SK-N-SH (cell line): Measurements from ENCODE around the gene RRP1B. TPM values are rescaled to one million over a fixed set of nuclear protein-coding genes. Genes with fewer than 3 reads are reported as not detected.
A peak's percentile ranks its signal among the peaks of the same experiment; 100 is the strongest.

Experiments
- CTCF ChIA-PET: fragments of 300-600, 350-600 bp; formaldehyde crosslinking; extraction: SDS; loops from one replicate; lab custom pipeline; 2021; lab: Yijun Ruan, JAX
- POLR2A ChIA-PET: fragments of 350-600 bp; sonication (Branson Sonifier 250); formaldehyde crosslinking; extraction: SDS; loops from one replicate; lab custom pipeline; 2020; ENCODE audit warnings: antibody characterized with exemption, inconsistent platforms; lab: Yijun Ruan, JAX
- DNase-seq: peaks from one replicate; pipeline ENCODE4 v3.0.0; 2012
- H2AFZ ChIP-seq: fragments of 200-600 bp; sonication (generic); 2 replicates; pipeline ENCODE4 v1.8.1; 2016; ENCODE audit warnings: antibody characterized with exemption, mild to moderate bottlenecking, low read depth
- H3F3A ChIP-seq: fragments of 200-600 bp; sonication (generic); replicated peaks from 2 replicates; pipeline ENCODE3; 2016; ENCODE audit warnings: antibody characterized with exemption, mild to moderate bottlenecking; ENCODE audit not compliant: insufficient read depth
- H3K27ac ChIP-seq, 2 experiments: fragments of 200-500 bp in 1 of 2; fragments of 200-600 bp in 1 of 2; sonication (Bioruptor generic) in 1 of 2; sonication (generic), shearing (Covaris generic) in 1 of 2; 2 replicates each; pipeline versions ENCODE4 v1.5.1 to v1.6.1; 2014 to 2016; ENCODE audit warnings: low read depth in 2 of 2, inconsistent platforms in 1 of 2, low read length in 1 of 2, mild to moderate bottlenecking in 1 of 2, mixed read lengths in 1 of 2
- H3K27me3 ChIP-seq: fragments of 200-600 bp; sonication (generic), shearing (Covaris generic); 2 replicates; pipeline ENCODE4 v1.6.1; 2016; ENCODE audit warnings: mixed run types; ENCODE audit not compliant: insufficient read depth
- H3K36me3 ChIP-seq, 2 experiments: fragments of 200-500 bp in 1 of 2; fragments of 200-600 bp in 1 of 2; sonication (Bioruptor generic) in 1 of 2; sonication (generic) in 1 of 2; replicated peaks in 1 of 2; 2 replicates each; pipeline versions ENCODE3 to v1.5.1; 2014 to 2016; ENCODE audit warnings: low read length in 1 of 2, mild to moderate bottlenecking in 1 of 2; ENCODE audit not compliant: insufficient read depth in 2 of 2, control insufficient read depth in 1 of 2
- H3K4me1 ChIP-seq, 2 experiments: fragments of 200-500 bp in 1 of 2; fragments of 200-600 bp in 1 of 2; sonication (Bioruptor generic) in 1 of 2; sonication (generic), shearing (Covaris generic) in 1 of 2; 2 replicates each; pipeline versions ENCODE4 v1.5.1 to v1.6.1; 2014 to 2016; ENCODE audit warnings: low read depth in 1 of 2, low read length in 1 of 2, mixed run types in 1 of 2; ENCODE audit not compliant: insufficient read depth in 2 of 2, control insufficient read depth in 1 of 2
- H3K4me2 ChIP-seq: fragments of 200-600 bp; sonication (generic), shearing (Covaris generic); 2 replicates; pipeline ENCODE4 v1.6.1; 2017; ENCODE audit warnings: mixed run types
- H3K4me3 ChIP-seq, 2 experiments: fragments of 200-500 bp in 1 of 2; fragments of 200-600 bp in 1 of 2; sonication (Bioruptor generic) in 1 of 2; sonication (generic), shearing (Covaris generic) in 1 of 2; 2 replicates each; pipeline versions ENCODE4 v1.5.1 to v1.8.1; 2014 to 2016; ENCODE audit warnings: low read depth in 2 of 2, inconsistent platforms in 1 of 2, low read length in 1 of 2, mild to moderate bottlenecking in 1 of 2, mixed read lengths in 1 of 2, moderate library complexity in 1 of 2
- H3K79me2 ChIP-seq: fragments of 200-600 bp; sonication (generic); 2 replicates; pipeline ENCODE4 v1.8.1; 2017; ENCODE audit warnings: mild to moderate bottlenecking; ENCODE audit not compliant: insufficient read depth
- H3K9ac ChIP-seq: fragments of 200-600 bp; sonication (generic); 2 replicates; pipeline ENCODE4 v1.6.1; 2017; ENCODE audit warnings: mixed run types
- H3K9me2 ChIP-seq: fragments of 200-600 bp; sonication (generic); 2 replicates; pipeline ENCODE4 v1.6.1; 2017; ENCODE audit warnings: mixed run types
- H3K9me3 ChIP-seq: fragments of 200-600 bp; sonication (generic); 2 replicates; pipeline ENCODE4 v1.6.1; 2017; ENCODE audit warnings: mixed run types, mild to moderate bottlenecking, moderate library complexity
- H4K20me1 ChIP-seq: fragments of 200-600 bp; sonication (generic); 2 replicates; pipeline ENCODE4 v1.6.1; 2017; ENCODE audit warnings: mild to moderate bottlenecking, mixed run types; ENCODE audit not compliant: insufficient read depth
- CHD2 ChIP-seq: fragments of 150-350 bp; IDR thresholded peaks from 2 replicates; pipeline ENCODE4 v1.6.1; 2018; ENCODE audit warnings: low read length; ENCODE audit not compliant: partially characterized antibody
- CTCF ChIP-seq: fragments of 200-600 bp; sonication (generic); IDR thresholded peaks from 2 replicates; pipeline ENCODE4 v1.6.1; 2017; ENCODE audit warnings: antibody characterized with exemption, mild to moderate bottlenecking, moderate library complexity
- FOXM1 ChIP-seq: IDR thresholded peaks from 2 replicates; pipeline ENCODE4 v1.4.0; 2012; ENCODE audit warnings: low read depth, mild to moderate bottlenecking
- MAX ChIP-seq: IDR thresholded peaks from 2 replicates; pipeline ENCODE4 v1.4.0; 2012; ENCODE audit warnings: low read depth
- NRF1 ChIP-seq: IDR thresholded peaks from 2 replicates; pipeline ENCODE4 v1.6.1; 2012; ENCODE audit warnings: low read depth, mild to moderate bottlenecking, low read length
- PBX3 ChIP-seq: IDR thresholded peaks from 2 replicates; pipeline ENCODE4; 2012
- RAD21 ChIP-seq: IDR thresholded peaks from 2 replicates; pipeline ENCODE4 v1.6.1; 2012; ENCODE audit warnings: mild to moderate bottlenecking, low read length
- RFX5 ChIP-seq: IDR thresholded peaks from 2 replicates; pipeline ENCODE4 v1.6.1; 2012; ENCODE audit warnings: mild to moderate bottlenecking, improper control_type of control experiment, low read length
- SMC3 ChIP-seq: IDR thresholded peaks from 2 replicates; pipeline ENCODE4 v1.6.1; 2012; ENCODE audit warnings: low read depth, low read length, improper control_type of control experiment
- TAF1 ChIP-seq: IDR thresholded peaks from 2 replicates; pipeline ENCODE4 v1.6.1; 2012; ENCODE audit warnings: low read depth, mild to moderate bottlenecking, low read length, moderate library complexity, borderline replicate concordance
- WGBS: methylation state at CpG from one replicate; pipeline ENCODE4 v1.1.6; 2017; ENCODE audit warnings: low lambda C conversion rate; 5-methylcytosine and 5-hydroxymethylcytosine counted together
- polyA plus RNA-seq, 3 experiments: library from polyadenylated mRNA; depleted of rRNA; stranded (reverse); fragments of >200 nt; gene quantifications; 2 replicates each; pipeline ENCODE4 v1.2.3, GENCODE V29; 2012

RRP1B gene
- polyA plus RNA-seq, 1 of the 3 experiments (the other 2 are of a cell fraction), result 10.4 TPM

- H3F3A ChIP-seq, result peaks cover 9% of the 10 kb centered on the region
- H3K79me2 ChIP-seq, result no peaks in the 10 kb centered on the region
- peak overlapping the region in 1 of 2 experiments; percentile 69; a peak in 2 of 4 replicates for H3K27ac ChIP-seq
- CTCF ChIA-PET, result interaction anchor here (0.5 to 4.7 kb wide), 20 partner anchors 11 to 439 kb away, joined by 3 to 30 read pairs (median 3); partner anchors contain the start of genes HSF2BP and RRP1B
- POLR2A ChIA-PET, result no interaction called here
- 85% methylated on average over 4 of the region's 4 CpGs for WGBS
- H3K9ac ChIP-seq, result no peak overlapping the region
- no peak for TF ChIP-seq RFX5
- TF ChIP-seq SMC3, result no peak
- no peak for TF ChIP-seq TAF1
- TF ChIP-seq MAX, result no peak
- no peak for TF ChIP-seq NRF1
- TF ChIP-seq, all 33 proteins: peak for 0
- H3K4me1 ChIP-seq, result peaks cover 2 to 12% of the 10 kb centered on the region in 2 experiments; a peak in 3 of 4 replicates
- no peak for DNase-seq
- no peaks in the 10 kb centered on the region for H3K36me3 ChIP-seq
- no peak overlapping the region for H3K4me3 ChIP-seq
- H2AFZ ChIP-seq, result no peak overlapping the region
- H3K4me2 ChIP-seq, result no peak overlapping the region
- no peaks in the 10 kb centered on the region for H3K27me3 ChIP-seq
- H4K20me1 ChIP-seq, result no peaks in the 10 kb centered on the region
- no peaks in the 10 kb centered on the region for H3K9me2 ChIP-seq
- no peaks in the 10 kb centered on the region for H3K9me3 ChIP-seq
Observed at GRCh38 chr21:43645976-43646375, 13.4 kb upstream of the RRP1B start.

- WGBS, result 42% methylated on average over 5 of the region's 7 CpGs
- CTCF ChIA-PET, result interaction anchor here (0.5 to 4.7 kb wide), 20 partner anchors 10 to 439 kb away, joined by 3 to 30 read pairs (median 3); partner anchors contain the start of genes HSF2BP and RRP1B
- peak overlapping the region in 1 of 2 experiments; percentile 69; a peak in 2 of 4 replicates for H3K27ac ChIP-seq
Observed at GRCh38 chr21:43646550-43647260, 12.7 kb upstream of the RRP1B start.

More at GRCh38 chr21:43646550-43647260, 12.7 kb upstream of the RRP1B start:
- Histone ChIP-seq H3K9ac (no peak overlapping the region), H3K4me2 (no peak overlapping the region), H3K9me3 (no peaks in the 10 kb centered on the region), H3K4me3 (peak overlapping the region in 1 of 2 experiments; percentile 22; a peak in 1 of 4 replicates), H3K9me2 (no peaks in the 10 kb centered on the region), H2AFZ (no peak overlapping the region), H3K4me1 (peaks cover 2 to 12% of the 10 kb centered on the region in 2 experiments; a peak in 3 of 4 replicates), H4K20me1 (no peaks in the 10 kb centered on the region), H3K27me3 (no peaks in the 10 kb centered on the region), H3K36me3 (no peaks in the 10 kb centered on the region), H3F3A (peaks cover 9% of the 10 kb centered on the region), H3K79me2 (no peaks in the 10 kb centered on the region)
- peak; percentile 89 for DNase-seq
- peak; percentile 99 for TF ChIP-seq CTCF
- no peak for TF ChIP-seq FOXM1
- no peak for TF ChIP-seq RFX5
- peak; percentile 37 for TF ChIP-seq CHD2
- peak; percentile 74 for TF ChIP-seq PBX3
- TF ChIP-seq RAD21, result peak; percentile 100
- TF ChIP-seq SMC3, result peak; percentile 100
- POLR2A ChIA-PET, result interaction anchor here (0.6 kb wide), 1 partner anchor 939 kb away, joined by 3 read pairs; no protein-coding TSS in a partner anchor
